DLD1 (cell line): ENCODE data around the gene SBNO1.
"Not testable (repeated sequence)": the region's sequence is repeated elsewhere in the genome, so short reads cannot be mapped to it uniquely, and the experiment has no call there.

Experiments
- in situ Hi-C: cut with HindIII; loops from 2 replicates; pipeline ENCODE4 v1.10.0; 2017; ENCODE audit warnings: low sequenced_read_pairs

SBNO1 gene

GRCh38 chr12:123250471-123251383 is 113.9 kb downstream of the SBNO1 start:
- in situ Hi-C loops: no loop called here

DNA sequence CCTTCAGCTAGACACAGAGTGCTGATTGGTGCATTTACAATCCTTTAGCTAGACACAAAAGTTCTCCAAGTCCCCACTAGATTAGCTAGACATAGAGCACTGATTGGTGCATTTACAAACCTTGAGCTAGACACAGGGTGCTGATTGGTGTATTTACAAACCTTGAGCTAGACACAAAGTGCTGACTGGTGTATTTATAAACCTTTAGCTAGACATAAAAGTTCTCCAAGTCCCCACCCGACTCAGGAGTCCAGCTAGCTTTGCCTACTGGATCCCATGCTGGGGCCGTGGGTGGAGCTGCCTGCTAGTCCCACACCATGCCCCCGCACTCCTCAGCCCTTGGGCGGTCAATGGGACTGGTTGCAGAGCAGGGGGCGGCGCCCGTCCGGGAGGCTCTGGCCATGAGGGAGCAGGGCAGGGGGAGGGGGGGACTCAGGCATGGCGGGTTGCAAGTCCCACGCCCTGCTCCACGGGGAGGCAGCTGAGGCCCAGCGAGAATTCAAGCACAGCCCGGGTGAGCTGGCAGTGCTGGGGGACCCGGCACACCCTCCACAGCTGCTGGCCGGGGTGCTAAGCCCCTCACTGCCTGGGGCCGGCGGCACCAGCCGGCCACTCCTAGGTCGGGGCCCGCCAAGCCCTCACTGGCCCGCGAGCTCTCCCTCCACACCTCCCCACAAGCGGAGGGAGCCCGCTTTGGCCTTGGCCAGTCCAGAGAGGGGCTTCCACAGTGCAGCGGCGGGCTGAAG is 115.5 kb downstream of the SBNO1 start:
- in situ Hi-C loops: not testable (repeated sequence)

DNA sequence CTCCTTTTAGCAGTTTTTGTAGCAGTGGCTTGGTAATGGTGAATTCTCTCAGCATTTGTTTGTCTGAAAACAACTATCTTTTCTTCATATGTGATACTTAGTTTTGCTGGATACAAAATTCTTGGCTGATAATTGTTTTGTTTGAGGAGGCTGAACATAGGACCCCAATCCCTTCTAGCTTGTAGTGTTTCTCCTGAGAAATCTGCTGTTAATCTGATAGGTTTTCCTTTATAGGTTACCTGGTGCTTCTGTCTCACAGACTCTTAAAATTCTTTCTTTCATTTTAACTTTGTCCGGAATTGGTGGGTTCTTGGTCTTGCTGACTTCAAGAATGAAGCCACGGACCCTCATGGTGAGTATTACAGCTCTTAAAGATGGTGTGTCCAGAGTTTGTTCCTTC is 116.5 kb downstream of the SBNO1 start:
- in situ Hi-C loops: not testable (repeated sequence)

- in situ Hi-C loops: no loop called here
Measured at GRCh38 chr12:123245678-123246077, 119.0 kb downstream of the SBNO1 start.

- in situ Hi-C loops: no loop called here
Measured at GRCh38 chr12:123243671-123244262, 120.9 kb downstream of the SBNO1 start.

- in situ Hi-C loops: no loop called here
Measured at GRCh38 chr12:123242116-123242904, 122.3 kb downstream of the SBNO1 start.
